ENCODE data around the gene LAMA2.
"Not testable (repeated sequence)": the region's sequence is repeated elsewhere in the genome, so short reads cannot be mapped to it uniquely, and the experiment has no call there.

Gene LAMA2

DNA sequence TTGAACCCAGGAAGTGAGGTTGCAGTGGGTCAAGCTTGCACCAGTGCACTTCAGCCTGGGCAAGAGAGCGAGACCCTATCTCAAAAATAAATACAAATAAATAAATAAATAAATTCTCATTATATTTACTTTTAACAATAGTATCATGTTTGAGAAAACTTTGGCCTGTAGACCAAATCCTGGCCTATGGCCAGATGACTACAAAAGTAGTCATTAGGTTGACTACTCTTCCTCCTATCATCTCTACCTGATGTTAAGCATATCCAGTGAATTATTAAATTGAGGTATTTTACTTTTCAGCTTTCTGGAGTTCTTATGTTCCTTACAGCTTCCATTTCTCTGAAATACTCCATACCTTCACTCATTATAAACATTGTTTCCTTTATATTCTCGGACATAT, 280.6 kb downstream of the LAMA2 start:
- TF ChIP-seq, protein P1, sequence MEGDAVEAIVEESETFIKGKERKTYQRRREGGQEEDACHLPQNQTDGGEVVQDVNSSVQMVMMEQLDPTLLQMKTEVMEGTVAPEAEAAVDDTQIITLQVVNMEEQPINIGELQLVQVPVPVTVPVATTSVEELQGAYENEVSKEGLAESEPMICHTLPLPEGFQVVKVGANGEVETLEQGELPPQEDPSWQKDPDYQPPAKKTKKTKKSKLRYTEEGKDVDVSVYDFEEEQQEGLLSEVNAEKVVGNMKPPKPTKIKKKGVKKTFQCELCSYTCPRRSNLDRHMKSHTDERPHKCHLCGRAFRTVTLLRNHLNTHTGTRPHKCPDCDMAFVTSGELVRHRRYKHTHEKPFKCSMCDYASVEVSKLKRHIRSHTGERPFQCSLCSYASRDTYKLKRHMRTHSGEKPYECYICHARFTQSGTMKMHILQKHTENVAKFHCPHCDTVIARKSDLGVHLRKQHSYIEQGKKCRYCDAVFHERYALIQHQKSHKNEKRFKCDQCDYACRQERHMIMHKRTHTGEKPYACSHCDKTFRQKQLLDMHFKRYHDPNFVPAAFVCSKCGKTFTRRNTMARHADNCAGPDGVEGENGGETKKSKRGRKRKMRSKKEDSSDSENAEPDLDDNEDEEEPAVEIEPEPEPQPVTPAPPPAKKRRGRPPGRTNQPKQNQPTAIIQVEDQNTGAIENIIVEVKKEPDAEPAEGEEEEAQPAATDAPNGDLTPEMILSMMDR (IDR thresholded peaks at IDR 0.05; ENCODE audit: low read depth, low read length), result no peak
- H3K4me3 ChIP-seq (ENCODE audit: low read depth, low read length), result no peak overlapping the region
- DNase-seq (ENCODE audit: low read depth, low spot score), result no peak
- in situ Hi-C loops (cut with HindIII; ENCODE audit: low sequenced_read_pairs), result no loop called here

DNA sequence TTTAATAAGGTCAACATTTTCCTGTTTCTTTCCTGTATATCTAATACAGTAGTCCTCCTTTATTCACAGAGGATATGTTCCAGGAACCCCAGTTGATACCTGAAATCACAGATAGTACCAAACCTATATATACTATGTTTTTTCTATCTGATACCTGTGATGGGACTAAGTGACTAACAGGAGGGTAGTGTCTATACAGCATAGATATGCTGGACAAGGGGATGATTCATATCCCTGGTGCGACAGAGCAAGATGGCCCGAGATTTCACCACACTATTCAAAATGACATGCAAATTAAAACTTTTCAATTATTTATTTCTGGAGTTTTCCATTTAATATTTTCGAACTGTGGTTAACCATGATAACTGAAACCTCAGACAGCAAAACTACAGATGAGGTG, 281.1 kb downstream of the LAMA2 start:
- in situ Hi-C loops (cut with HindIII; ENCODE audit: low sequenced_read_pairs), result no loop called here
- H3K4me3 ChIP-seq (ENCODE audit: low read depth, low read length), result no peak overlapping the region
- DNase-seq (ENCODE audit: low read depth, low spot score), result no peak
- TF ChIP-seq, protein P1 (IDR thresholded peaks at IDR 0.05; ENCODE audit: low read depth, low read length), result no peak

DNA sequence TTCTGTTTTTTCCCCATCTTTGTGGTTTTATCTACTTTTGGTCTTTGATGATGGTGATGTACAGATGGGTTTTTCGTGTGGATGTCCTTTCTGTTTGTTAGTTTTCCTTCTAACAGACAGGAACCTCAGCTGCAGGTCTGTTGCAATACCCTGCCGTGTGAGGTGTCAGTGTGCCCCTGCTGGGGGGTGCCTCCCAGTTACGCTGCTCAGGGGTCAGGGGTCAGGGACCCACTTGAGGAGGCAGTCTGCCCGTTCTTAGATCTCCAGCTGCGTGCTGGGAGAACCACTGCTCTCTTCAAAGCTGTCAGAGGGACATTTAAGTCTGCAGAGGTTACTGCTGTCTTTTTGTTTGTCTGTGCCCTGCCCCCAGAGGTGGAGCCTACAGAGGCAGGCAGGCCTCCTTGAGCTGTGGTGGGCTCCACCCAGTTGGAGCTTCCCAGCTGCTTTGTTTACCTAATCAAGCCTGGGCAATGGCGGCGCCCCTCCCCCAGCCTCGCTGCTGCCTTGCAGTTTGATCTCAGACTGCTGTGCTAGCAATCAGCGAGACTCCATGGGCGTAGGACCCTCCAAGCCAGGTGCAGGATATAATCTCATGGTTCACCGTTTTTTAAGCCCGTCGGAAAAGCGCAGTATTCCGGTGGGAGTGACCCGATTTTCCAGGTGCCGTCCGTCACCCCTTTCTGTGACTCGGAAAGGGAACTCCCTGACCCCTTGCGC, 289.5 kb downstream of the LAMA2 start:
- in situ Hi-C loops (cut with HindIII; ENCODE audit: low sequenced_read_pairs); DNase-seq (ENCODE audit: low read depth, low spot score); H3K4me3 ChIP-seq (ENCODE audit: low read depth, low read length): not testable (repeated sequence)

DNA sequence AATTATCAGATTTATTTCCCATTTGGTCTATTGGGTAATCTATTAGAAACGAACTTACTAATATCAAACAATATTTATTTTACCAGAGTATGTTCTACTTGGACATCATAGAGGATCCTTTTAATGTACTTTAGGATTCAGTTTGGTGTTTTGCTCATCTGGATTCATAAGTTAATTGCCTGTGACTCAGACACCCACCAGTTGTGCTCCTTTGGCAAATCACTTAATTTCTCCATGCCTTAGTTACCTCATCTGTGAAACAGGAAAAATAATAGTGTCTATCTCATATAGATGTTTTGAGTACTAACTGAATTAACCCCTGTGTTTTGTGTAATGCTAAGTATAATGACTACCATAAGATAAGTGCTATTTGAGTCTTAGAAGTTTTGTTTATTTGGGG, 292.1 kb downstream of the LAMA2 start:
- H3K4me3 ChIP-seq (ENCODE audit: low read depth, low read length), result no peak overlapping the region
- TF ChIP-seq, protein P1 (IDR thresholded peaks at IDR 0.05; ENCODE audit: low read depth, low read length), result no peak
- in situ Hi-C loops (cut with HindIII; ENCODE audit: low sequenced_read_pairs), result no loop called here
- no peak for DNase-seq (ENCODE audit: low read depth, low spot score)

DNA sequence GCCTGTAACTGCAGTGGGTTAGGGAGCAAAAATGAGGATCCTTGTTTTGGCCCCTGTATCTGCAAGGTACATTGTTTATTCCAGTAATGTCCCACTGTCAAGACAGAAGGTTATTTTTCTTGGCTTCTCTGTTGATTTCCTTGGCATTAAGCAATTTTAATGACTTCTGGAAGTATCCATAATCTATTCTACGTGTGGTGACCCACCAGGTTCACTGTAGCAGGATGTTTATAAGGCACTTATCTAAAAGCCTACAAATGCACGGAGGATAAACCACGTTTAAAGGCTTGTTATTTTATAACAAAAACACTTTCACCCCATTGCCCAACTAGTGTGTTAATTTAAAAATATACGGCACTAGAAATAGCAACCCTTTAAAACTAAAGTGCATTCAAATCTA, 294.9 kb downstream of the LAMA2 start:
- TF ChIP-seq, protein P1 (IDR thresholded peaks at IDR 0.05; ENCODE audit: low read depth, low read length), result no peak
- in situ Hi-C loops (cut with HindIII; ENCODE audit: low sequenced_read_pairs), result no loop called here
- DNase-seq (ENCODE audit: low read depth, low spot score), result no peak
- no peak overlapping the region for H3K4me3 ChIP-seq (ENCODE audit: low read depth, low read length)

DNA sequence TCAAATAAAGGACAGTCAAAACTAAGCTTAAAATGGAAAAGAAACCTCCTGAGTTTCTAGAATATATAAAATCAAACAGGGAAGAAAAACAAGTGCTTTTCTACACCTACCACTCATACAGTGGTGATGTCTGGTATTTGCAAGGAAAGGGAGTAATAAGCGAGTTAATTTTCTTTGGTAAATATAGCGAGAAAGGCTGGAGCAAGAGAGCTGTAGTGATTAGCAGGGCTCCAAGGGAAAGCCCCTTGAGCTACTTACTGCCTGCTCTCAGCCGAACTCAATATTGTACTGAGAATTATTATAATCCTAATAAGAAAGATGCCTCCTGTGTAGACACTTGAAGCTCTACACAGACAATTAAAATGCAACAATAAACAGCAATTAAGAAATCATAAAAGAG, 296.3 kb downstream of the LAMA2 start:
- no peak for DNase-seq (ENCODE audit: low read depth, low spot score)
- in situ Hi-C loops (cut with HindIII; ENCODE audit: low sequenced_read_pairs), result no loop called here
- TF ChIP-seq, protein P1 (IDR thresholded peaks at IDR 0.05; ENCODE audit: low read depth, low read length), result no peak

DNA sequence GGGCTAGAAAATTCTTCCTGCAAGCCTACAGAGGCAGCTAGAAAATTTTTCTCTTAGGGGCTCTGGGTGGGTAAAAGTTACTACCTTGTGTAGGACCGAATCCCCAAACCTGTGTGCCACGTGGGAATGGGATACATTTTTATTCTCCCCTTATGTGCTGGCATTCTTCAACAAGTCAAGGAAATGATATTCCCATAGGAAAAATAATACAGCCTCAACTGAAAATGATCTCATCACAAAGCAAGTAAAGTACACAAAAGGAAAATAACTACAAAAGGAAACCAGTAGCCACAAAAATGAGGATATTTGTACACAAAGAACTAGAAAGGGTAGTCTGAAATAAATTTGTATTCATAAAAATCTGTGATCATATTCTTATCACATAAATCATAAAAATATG, 298.1 kb downstream of the LAMA2 start:
- no peak overlapping the region for H3K4me3 ChIP-seq (ENCODE audit: low read depth, low read length)
- DNase-seq (ENCODE audit: low read depth, low spot score), result no peak
- TF ChIP-seq, protein P1 (IDR thresholded peaks at IDR 0.05; ENCODE audit: low read depth, low read length), result no peak
- in situ Hi-C loops (cut with HindIII; ENCODE audit: low sequenced_read_pairs), result no loop called here

More for the DNA sequence above, 296.3 kb downstream of the LAMA2 start:
- no peak overlapping the region for H3K4me3 ChIP-seq (ENCODE audit: low read depth, low read length)
